ENCODE data around the gene PREB. TPM values are rescaled to one million over a fixed set of nuclear protein-coding genes. Genes with fewer than 3 reads are reported as not detected.

Gene PREB
- total RNA-seq, 2 donors from 2014 or later, result 50.5 to 53.5 TPM

GRCh38 chr2:27182346-27182745, 47.9 kb upstream of the PREB start:
- Mint-ChIP-seq H3K4me1 (peaks cover 2% of the 10 kb centered on the region), H3K27me3 (ENCODE audit: insufficient read depth) (peaks cover 10% of the 10 kb centered on the region), H3K4me3 (no peak overlapping the region), H3K36me3 (ENCODE audit: low read depth) (no peaks in the 10 kb centered on the region), H3K27ac (no peak overlapping the region), H3K9me3 (no peaks in the 10 kb centered on the region)
- H3K9me3 ChIP-seq (ENCODE audit: control insufficient read depth, low read length), result no peaks in the 10 kb centered on the region
- H3K4me1 ChIP-seq (ENCODE audit: control insufficient read depth, insufficient read depth, low read length), result no peaks in the 10 kb centered on the region
- WGBS, 2 experiments (ENCODE audit: insufficient coverage in 1 of 2, insufficient read length in 1 of 2), result 69 to 71% methylated on average over 4 of the region's 4 CpGs
- no peaks in the 10 kb centered on the region for H3K36me3 ChIP-seq (ENCODE audit: control insufficient read depth, insufficient read depth, low read length)
- no peak overlapping the region for H3K9ac ChIP-seq (ENCODE audit: extremely low read depth, low read length, poor library complexity, severe bottlenecking)
- no peak for DNase-seq
- no peak overlapping the region for H3K27ac ChIP-seq (ENCODE audit: low read depth, low read length)
- no peak for TF ChIP-seq CTCF (conservative IDR thresholded peaks at IDR 0.05)
- H3K4me3 ChIP-seq (ENCODE audit: low read length), result no peak overlapping the region
- H3K27me3 ChIP-seq (ENCODE audit: control insufficient read depth, insufficient read depth, low read length, poor library complexity, severe bottlenecking), result no peaks in the 10 kb centered on the region

GRCh38 chr2:27179344-27180000, 45.0 kb upstream of the PREB start:
- no peak for DNase-seq
- no peak overlapping the region for H3K4me3 ChIP-seq (ENCODE audit: low read length)
- H3K27ac ChIP-seq (ENCODE audit: low read depth, low read length), result no peak overlapping the region
- no peaks in the 10 kb centered on the region for H3K9me3 ChIP-seq (ENCODE audit: control insufficient read depth, low read length)
- H3K36me3 Mint-ChIP-seq (ENCODE audit: low read depth), result no peaks in the 10 kb centered on the region
- no peak for TF ChIP-seq CTCF (conservative IDR thresholded peaks at IDR 0.05)
- H3K27me3 ChIP-seq (ENCODE audit: control insufficient read depth, insufficient read depth, low read length, poor library complexity, severe bottlenecking), result no peaks in the 10 kb centered on the region
- no peaks in the 10 kb centered on the region for H3K4me1 Mint-ChIP-seq
- 68 to 88% methylated on average over 2 of the region's 3 CpGs for WGBS, 2 experiments (ENCODE audit: insufficient coverage in 1 of 2, insufficient read length in 1 of 2)
- no peak overlapping the region for H3K27ac Mint-ChIP-seq
- no peak overlapping the region for H3K4me3 Mint-ChIP-seq
- H3K9me3 Mint-ChIP-seq, result no peaks in the 10 kb centered on the region
- H3K27me3 Mint-ChIP-seq (ENCODE audit: insufficient read depth), result peaks cover 10% of the 10 kb centered on the region
- no peak overlapping the region for H3K9ac ChIP-seq (ENCODE audit: extremely low read depth, low read length, poor library complexity, severe bottlenecking)
- no peaks in the 10 kb centered on the region for H3K36me3 ChIP-seq (ENCODE audit: control insufficient read depth, insufficient read depth, low read length)
- no peaks in the 10 kb centered on the region for H3K4me1 ChIP-seq (ENCODE audit: control insufficient read depth, insufficient read depth, low read length)

- no peak overlapping the region for H3K27ac ChIP-seq (ENCODE audit: low read depth, low read length)
- no peak overlapping the region for H3K4me3 ChIP-seq (ENCODE audit: low read length)
- no peaks in the 10 kb centered on the region for H3K36me3 Mint-ChIP-seq (ENCODE audit: low read depth)
- no peaks in the 10 kb centered on the region for H3K9me3 ChIP-seq (ENCODE audit: control insufficient read depth, low read length)
- no peak for DNase-seq
- no peak for TF ChIP-seq CTCF (conservative IDR thresholded peaks at IDR 0.05)
- no peak overlapping the region for H3K27ac Mint-ChIP-seq
- no peak overlapping the region for H3K4me3 Mint-ChIP-seq
- no peaks in the 10 kb centered on the region for H3K9me3 Mint-ChIP-seq
- H3K27me3 Mint-ChIP-seq (ENCODE audit: insufficient read depth), result peaks cover 10% of the 10 kb centered on the region
- WGBS, 2 experiments (ENCODE audit: insufficient coverage in 1 of 2, insufficient read length in 1 of 2), result 100% methylated on average over 1 of the region's 3 CpGs; no CpG with 5 or more reads in 1 of the 2 experiments
- no peak overlapping the region for H3K9ac ChIP-seq (ENCODE audit: extremely low read depth, low read length, poor library complexity, severe bottlenecking)
- H3K36me3 ChIP-seq (ENCODE audit: control insufficient read depth, insufficient read depth, low read length), result no peaks in the 10 kb centered on the region
- H3K4me1 ChIP-seq (ENCODE audit: control insufficient read depth, insufficient read depth, low read length), result no peaks in the 10 kb centered on the region
- peaks cover 6% of the 10 kb centered on the region for H3K27me3 ChIP-seq (ENCODE audit: control insufficient read depth, insufficient read depth, low read length, poor library complexity, severe bottlenecking)
- H3K4me1 Mint-ChIP-seq, result no peaks in the 10 kb centered on the region
Measured at GRCh38 chr2:27178469-27178868, 44.0 kb upstream of the PREB start.
